Nephron (organoid): Measurements from ENCODE around the gene CCN5.

ENCODE experiments used
- H3K27ac Mint-ChIP-seq, 3 experiments: 2 replicates each; pipeline ENCODE4 v1.8.0; 2020; ENCODE audit warnings: mixed read lengths in 3 of 3, mild to moderate bottlenecking in 2 of 3, moderate library complexity in 1 of 3
- H3K27me3 Mint-ChIP-seq: 2 replicates; pipeline ENCODE4 v1.8.0; 2021; ENCODE audit warnings: low read depth, mild to moderate bottlenecking, moderate library complexity, mixed read lengths
- H3K36me3 Mint-ChIP-seq: 2 replicates; pipeline ENCODE4 v1.8.0; 2020; ENCODE audit warnings: low read depth, mixed read lengths
- H3K4me1 Mint-ChIP-seq: 2 replicates; pipeline ENCODE4 v1.8.0; 2020; ENCODE audit warnings: mixed read lengths
- H3K4me3 Mint-ChIP-seq, 3 experiments: 2 replicates each; pipeline ENCODE4 v1.8.0; 2020; ENCODE audit warnings: mild to moderate bottlenecking in 3 of 3, mixed read lengths in 3 of 3, moderate library complexity in 2 of 3
- H3K9me3 Mint-ChIP-seq: 2 replicates; pipeline ENCODE4 v1.8.0; 2020; ENCODE audit warnings: mixed read lengths
- TF ChIP-seq, protein P1 (sequence below), 3 experiments: fragments of 200-600 bp; sonication (generic); IDR thresholded peaks; one replicate each; pipeline ENCODE4 v1.5.0; 2021; ENCODE audit warnings: antibody characterized with exemption in 3 of 3; ENCODE audit not compliant: unreplicated experiment in 3 of 3

CCN5 gene

DNA sequence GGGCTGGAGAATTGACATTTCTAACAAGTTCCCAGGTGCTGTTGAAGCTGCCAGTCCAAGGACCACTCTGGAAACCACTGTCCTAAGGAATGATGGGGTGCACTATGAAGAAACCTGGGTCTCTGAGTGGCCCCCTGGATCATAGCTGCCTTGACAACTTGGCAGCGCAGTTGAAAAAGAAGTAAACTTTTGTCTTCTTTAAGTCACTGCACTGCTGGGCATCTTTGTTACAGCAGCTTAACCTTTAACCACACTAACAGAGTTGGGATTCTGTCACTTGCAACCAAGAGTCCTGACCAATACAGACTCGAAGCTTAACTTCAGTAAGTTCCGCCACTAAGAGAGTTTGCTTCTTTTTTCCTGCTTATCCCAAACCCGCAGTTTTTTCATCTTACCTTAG is 21.9 kb downstream of the CCN5 start:
- peaks cover 21% of the 10 kb centered on the region for H3K27me3 Mint-ChIP-seq

DNA sequence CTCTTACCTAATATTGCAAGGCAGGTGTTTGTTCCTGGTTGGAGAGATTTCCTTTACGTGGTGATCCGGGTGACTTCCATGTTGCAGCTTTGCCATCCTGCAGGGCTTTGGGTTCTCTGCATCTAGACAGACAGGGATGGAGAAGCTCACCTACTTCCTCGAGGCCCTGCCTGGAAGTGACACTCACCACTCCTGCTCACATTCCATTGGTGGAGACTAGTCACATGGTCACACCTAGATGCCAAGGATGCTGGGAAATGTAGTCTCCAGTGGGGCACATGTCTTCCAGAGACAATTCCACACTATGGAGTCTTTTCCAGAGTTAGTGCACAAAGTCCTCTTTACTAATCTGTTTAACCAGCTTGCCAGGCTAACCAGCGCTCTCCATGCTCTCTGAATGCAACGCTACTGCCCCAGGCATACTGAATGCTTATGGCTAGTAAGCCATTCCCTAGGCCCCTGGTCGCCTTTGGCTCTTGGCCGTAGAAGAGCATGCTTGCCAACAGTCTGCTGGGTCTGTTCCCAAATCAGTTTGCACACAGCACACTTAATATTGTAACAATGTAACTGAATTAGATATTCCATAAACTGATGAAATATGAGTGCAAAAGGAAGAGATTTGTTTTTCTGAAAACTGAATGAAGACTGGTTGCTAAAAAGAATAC is 23.8 kb downstream of the CCN5 start:
- peak overlapping the region in 1 of 3 experiments; percentile 15 for H3K27ac Mint-ChIP-seq
- H3K9me3 Mint-ChIP-seq, result no peaks in the 10 kb centered on the region
- H3K4me3 Mint-ChIP-seq, result no peak overlapping the region
- H3K27me3 Mint-ChIP-seq, result peaks cover 28% of the 10 kb centered on the region
- peaks cover 23% of the 10 kb centered on the region for H3K4me1 Mint-ChIP-seq
- no peaks in the 10 kb centered on the region for H3K36me3 Mint-ChIP-seq
- TF ChIP-seq, protein P1, sequence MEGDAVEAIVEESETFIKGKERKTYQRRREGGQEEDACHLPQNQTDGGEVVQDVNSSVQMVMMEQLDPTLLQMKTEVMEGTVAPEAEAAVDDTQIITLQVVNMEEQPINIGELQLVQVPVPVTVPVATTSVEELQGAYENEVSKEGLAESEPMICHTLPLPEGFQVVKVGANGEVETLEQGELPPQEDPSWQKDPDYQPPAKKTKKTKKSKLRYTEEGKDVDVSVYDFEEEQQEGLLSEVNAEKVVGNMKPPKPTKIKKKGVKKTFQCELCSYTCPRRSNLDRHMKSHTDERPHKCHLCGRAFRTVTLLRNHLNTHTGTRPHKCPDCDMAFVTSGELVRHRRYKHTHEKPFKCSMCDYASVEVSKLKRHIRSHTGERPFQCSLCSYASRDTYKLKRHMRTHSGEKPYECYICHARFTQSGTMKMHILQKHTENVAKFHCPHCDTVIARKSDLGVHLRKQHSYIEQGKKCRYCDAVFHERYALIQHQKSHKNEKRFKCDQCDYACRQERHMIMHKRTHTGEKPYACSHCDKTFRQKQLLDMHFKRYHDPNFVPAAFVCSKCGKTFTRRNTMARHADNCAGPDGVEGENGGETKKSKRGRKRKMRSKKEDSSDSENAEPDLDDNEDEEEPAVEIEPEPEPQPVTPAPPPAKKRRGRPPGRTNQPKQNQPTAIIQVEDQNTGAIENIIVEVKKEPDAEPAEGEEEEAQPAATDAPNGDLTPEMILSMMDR (IDR thresholded peaks at IDR 0.05; ENCODE audit: unreplicated experiment in 3 of 3), result no peak

More for the DNA sequence above, 21.9 kb downstream of the CCN5 start:
- Mint-ChIP-seq H3K27ac (no peak overlapping the region), H3K4me3 (no peak overlapping the region), H3K4me1 (peaks cover 23% of the 10 kb centered on the region), H3K9me3 (no peaks in the 10 kb centered on the region), H3K36me3 (no peaks in the 10 kb centered on the region)
- TF ChIP-seq, protein P1 (IDR thresholded peaks at IDR 0.05; ENCODE audit: unreplicated experiment in 3 of 3), result no peak

DNA sequence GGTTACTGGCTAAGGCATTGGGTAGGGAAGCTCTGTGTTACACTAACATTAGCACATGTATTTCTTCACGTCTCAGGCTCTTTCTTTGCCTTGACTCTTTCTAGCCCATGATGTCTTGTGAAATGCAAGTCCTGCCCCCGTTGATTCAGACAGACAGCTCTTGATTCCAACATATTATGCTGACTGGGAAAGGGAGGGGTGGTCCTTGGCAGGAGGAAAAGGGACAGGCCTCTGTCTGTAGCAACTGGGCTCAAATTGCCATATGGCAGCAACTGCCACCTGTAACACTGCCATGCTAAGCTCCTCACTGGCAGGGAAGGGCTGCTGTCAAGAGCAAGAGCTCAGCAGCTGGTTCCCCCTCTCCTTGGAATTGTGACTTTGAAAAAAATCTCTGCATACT is 24.8 kb downstream of the CCN5 start:
- TF ChIP-seq, protein P1 (IDR thresholded peaks at IDR 0.05; ENCODE audit: unreplicated experiment in 3 of 3), result no peak
- peaks cover 34% of the 10 kb centered on the region for H3K27me3 Mint-ChIP-seq
- peak overlapping the region in 1 of 3 experiments; percentile 7 for H3K27ac Mint-ChIP-seq
- H3K4me1 Mint-ChIP-seq, result peaks cover 23% of the 10 kb centered on the region
- no peaks in the 10 kb centered on the region for H3K9me3 Mint-ChIP-seq
- no peak overlapping the region for H3K4me3 Mint-ChIP-seq
- H3K36me3 Mint-ChIP-seq, result no peaks in the 10 kb centered on the region

DNA sequence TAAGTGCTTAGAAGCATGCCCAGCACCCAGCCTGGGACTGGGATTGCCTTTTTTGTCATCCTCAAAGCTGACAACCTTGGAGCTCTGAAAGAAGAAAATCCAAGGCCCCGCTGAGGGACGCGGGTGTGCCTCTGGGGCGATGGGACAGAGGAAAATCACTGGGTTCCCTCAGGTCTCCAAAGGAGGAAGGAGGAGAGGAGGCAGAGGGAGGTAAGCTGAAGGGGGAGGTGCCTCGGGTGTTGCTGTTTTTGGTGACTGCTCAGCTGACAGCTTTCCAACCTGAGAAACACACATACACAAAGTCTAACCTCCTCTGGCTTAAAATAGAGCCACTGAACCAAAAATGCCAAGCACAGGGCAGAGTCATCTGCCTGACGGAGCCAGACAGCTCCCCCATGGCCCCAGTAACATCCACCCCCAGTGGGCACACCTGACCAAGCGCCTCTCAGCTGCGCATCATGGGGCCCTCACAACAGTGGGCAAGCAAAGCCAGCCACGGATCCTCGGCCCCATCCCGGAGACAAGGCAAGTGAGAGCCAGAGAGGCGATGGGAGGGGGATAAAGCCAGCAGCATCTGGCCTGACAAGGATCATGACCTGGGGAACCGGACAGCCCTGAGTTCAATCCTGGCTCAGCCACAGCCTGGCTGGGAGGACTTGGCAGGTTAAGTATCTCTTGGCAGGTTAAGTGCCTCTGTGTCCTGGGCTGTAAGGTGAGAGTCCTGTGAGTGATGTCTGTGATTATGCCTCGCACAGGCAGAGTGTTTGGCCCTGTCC is 27.3 kb downstream of the CCN5 start:
- Mint-ChIP-seq H3K27ac (no peak overlapping the region), H3K4me3 (no peak overlapping the region), H3K9me3 (no peaks in the 10 kb centered on the region), H3K27me3 (peaks cover 49% of the 10 kb centered on the region), H3K36me3 (no peaks in the 10 kb centered on the region), H3K4me1 (peaks cover 20% of the 10 kb centered on the region)
- TF ChIP-seq, protein P1 (IDR thresholded peaks at IDR 0.05; ENCODE audit: unreplicated experiment in 3 of 3), result no peak

DNA sequence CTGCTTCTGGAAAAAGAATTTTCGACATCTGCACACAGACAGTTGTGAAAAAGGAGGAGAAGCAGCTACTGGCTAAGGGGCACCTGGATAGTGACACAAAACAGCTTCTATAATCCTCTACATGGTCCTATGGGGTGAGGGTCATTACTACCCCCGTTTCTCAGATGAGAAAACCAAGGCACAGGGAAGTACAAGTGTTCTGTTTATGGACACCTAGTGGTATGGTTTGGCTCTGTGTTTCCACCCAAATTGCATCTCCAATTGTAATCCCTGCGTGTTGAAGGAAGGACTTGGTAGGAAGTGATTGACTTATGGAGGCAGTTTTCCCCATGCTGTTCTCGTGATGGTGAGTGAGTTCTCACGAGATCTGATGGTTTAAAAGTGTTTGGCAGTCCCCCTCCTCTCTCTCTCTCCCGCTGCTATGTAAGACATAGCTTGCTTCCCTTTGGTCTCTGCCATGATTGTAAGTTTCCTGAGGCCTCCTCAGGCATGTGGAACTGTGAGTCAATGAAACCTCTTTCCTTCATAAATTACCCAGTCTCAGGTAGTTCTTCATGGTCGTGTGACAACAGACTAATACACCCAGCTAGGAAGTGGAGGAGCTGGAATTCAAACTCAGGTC is 28.0 kb downstream of the CCN5 start:
- Mint-ChIP-seq H3K36me3 (no peaks in the 10 kb centered on the region), H3K27me3 (peaks cover 51% of the 10 kb centered on the region), H3K4me3 (no peak overlapping the region), H3K4me1 (peaks cover 22% of the 10 kb centered on the region), H3K27ac (no peak overlapping the region), H3K9me3 (no peaks in the 10 kb centered on the region)
- TF ChIP-seq, protein P1 (IDR thresholded peaks at IDR 0.05; ENCODE audit: unreplicated experiment in 3 of 3), result no peak
